ENCODE results near the gene TMEM44. TPM values are rescaled to one million over a fixed set of nuclear protein-coding genes. Genes with fewer than 3 reads are reported as not detected.

Gene TMEM44
- polyA plus RNA-seq, 1 experiment: 14.0 TPM

DNA sequence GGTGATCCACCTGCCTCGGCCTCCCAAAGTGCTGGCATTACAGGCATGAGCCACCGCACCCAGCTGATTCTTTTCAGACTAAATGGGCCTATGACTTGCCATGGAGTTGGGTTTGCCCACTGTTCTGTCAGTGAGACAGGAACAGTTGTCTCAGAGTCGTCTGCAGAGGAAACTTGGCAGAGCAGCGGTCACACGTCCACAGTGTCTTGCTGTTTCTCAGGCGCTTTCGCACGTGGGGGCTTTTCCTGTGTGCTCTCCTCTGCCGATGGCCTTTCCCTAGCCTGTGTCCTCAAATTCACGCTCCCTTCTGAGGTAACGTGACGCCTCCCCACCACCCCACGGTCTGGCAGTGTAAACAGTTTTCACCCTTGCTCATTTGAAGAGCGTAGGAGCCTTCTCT lies 11.3 kb downstream of the TMEM44 start:
- Histone ChIP-seq H3K27me3 (ENCODE audit: control insufficient read depth, insufficient read depth, low read length) (no peaks in the 10 kb centered on the region), H3K27ac (ENCODE audit: low read depth, low read length) (no peak overlapping the region), H3K9me3 (ENCODE audit: control insufficient read depth, insufficient read depth, low read length) (peaks cover 3% of the 10 kb centered on the region; the same call in 1 of the 2 replicates), H3K4me3 (ENCODE audit: low read depth, low read length) (no peak overlapping the region)
- CTCF ChIA-PET: interaction anchor here (0.6 to 1.1 kb wide), 3 partner anchors 278 to 900 kb away, joined by 3 to 5 read pairs (median 3); no protein-coding TSS in a partner anchor
- no peak for DNase-seq (ENCODE audit: low read depth, low spot score)
- POLR2A ChIA-PET: no interaction called here
- TF ChIP-seq, protein P1, sequence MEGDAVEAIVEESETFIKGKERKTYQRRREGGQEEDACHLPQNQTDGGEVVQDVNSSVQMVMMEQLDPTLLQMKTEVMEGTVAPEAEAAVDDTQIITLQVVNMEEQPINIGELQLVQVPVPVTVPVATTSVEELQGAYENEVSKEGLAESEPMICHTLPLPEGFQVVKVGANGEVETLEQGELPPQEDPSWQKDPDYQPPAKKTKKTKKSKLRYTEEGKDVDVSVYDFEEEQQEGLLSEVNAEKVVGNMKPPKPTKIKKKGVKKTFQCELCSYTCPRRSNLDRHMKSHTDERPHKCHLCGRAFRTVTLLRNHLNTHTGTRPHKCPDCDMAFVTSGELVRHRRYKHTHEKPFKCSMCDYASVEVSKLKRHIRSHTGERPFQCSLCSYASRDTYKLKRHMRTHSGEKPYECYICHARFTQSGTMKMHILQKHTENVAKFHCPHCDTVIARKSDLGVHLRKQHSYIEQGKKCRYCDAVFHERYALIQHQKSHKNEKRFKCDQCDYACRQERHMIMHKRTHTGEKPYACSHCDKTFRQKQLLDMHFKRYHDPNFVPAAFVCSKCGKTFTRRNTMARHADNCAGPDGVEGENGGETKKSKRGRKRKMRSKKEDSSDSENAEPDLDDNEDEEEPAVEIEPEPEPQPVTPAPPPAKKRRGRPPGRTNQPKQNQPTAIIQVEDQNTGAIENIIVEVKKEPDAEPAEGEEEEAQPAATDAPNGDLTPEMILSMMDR (IDR thresholded peaks at IDR 0.05; ENCODE audit: low read depth, low read length): no peak

DNA sequence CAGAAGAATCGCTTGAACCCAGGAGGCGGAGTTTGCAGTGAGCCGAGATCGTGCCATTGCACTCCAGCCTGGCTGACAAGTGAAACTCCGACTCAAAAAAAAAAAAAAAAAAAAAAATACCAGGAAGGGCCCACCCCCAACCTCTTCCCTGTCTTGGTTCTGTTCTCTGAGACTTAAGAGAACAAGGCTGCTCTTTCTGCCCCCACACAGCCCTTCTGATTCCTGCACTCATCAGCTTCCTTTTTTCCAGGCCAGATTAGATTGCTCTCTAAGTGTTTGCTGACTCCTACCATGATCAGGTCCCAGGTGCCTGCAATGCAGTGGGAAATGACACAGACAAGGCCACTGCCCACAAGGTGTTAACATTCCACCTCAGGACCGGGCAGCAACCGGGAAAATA lies 13.0 kb downstream of the TMEM44 start:
- CTCF ChIA-PET: interaction anchor here (0.7 kb wide), 1 partner anchor 51 kb away, joined by 4 read pairs; no protein-coding TSS in a partner anchor
- H3K27ac ChIP-seq (ENCODE audit: low read depth, low read length): no peak overlapping the region
- no peak overlapping the region for H3K4me3 ChIP-seq (ENCODE audit: low read depth, low read length)
- no peak for DNase-seq (ENCODE audit: low read depth, low spot score)
- TF ChIP-seq, protein P1 (IDR thresholded peaks at IDR 0.05; ENCODE audit: low read depth, low read length): no peak
- H3K27me3 ChIP-seq (ENCODE audit: control insufficient read depth, insufficient read depth, low read length): no peaks in the 10 kb centered on the region
- peaks cover 3% of the 10 kb centered on the region; the same call in 1 of the 2 replicates for H3K9me3 ChIP-seq (ENCODE audit: control insufficient read depth, insufficient read depth, low read length)
- POLR2A ChIA-PET: interaction anchor here (0.7 kb wide), 1 partner anchor 51 kb away, joined by 6 read pairs; no protein-coding TSS in a partner anchor

DNA sequence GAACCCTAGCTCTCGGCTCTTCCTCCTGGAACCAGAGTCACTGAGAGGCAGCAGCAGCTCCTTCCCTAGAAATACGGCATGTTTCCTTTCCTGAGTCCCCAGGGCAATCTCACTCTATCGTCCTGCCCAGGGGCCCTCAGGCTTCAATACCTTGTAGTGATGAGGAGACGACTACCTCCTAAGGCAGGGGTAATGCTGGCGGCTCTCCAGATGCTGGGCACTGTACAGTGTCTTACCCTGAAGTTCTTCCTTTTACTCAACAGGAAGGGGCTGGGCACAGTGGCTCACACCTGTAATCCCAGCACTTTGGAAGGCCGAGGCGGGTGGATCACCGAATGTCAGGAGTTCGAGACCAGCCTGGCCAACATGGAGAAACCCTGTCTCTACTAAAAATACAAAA lies 13.5 kb downstream of the TMEM44 start:
- H3K9me3 ChIP-seq (ENCODE audit: control insufficient read depth, insufficient read depth, low read length): peaks cover 3% of the 10 kb centered on the region; the same call in 1 of the 2 replicates
- TF ChIP-seq, protein P1 (IDR thresholded peaks at IDR 0.05; ENCODE audit: low read depth, low read length): no peak
- POLR2A ChIA-PET: no interaction called here
- no peak for DNase-seq (ENCODE audit: low read depth, low spot score)
- H3K4me3 ChIP-seq (ENCODE audit: low read depth, low read length): no peak overlapping the region
- no peaks in the 10 kb centered on the region for H3K27me3 ChIP-seq (ENCODE audit: control insufficient read depth, insufficient read depth, low read length)
- H3K27ac ChIP-seq (ENCODE audit: low read depth, low read length): no peak overlapping the region
- CTCF ChIA-PET: interaction anchor here (0.7 kb wide), 1 partner anchor 148 kb away, joined by 3 read pairs; no protein-coding TSS in a partner anchor

DNA sequence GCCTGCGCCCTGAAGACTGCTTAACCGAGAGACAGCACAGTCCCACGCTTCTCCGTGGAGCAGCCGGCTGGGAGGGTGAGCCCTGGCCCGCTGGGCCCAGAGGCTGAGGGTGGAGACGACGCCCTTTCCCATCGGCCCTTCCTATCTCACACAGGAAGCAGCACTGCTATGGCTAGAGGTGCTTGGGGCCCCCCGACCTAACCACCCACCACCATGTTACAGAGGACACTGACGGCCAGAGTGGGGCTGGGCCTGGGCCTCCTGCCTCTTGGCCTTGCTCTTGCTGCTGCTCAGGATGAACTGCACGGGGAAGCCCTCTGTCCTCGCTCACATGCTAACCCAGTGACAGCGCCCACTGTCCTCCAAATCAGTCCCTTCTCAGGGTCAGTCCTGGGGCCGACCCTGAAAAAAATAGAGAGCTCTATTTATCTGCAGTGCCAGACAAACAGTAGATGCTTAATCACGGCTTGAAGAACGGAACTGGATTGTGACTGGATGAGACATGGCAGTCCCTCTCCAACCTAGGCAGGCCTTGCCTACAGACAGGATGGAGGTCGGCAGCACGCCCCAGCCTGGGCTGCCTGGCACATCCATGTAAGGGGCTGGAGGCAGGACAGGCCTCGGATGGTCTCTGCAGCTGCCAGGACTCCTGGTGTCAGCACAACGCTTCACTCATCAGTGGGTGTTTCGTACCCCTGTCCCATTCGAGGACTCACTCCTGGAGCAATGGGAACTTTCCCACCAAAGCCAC lies 14.2 kb downstream of the TMEM44 start:
- ChIA-PET POLR2A (no interaction called here), CTCF (interaction anchor here (0.7 kb wide), 1 partner anchor 147 kb away, joined by 3 read pairs; no protein-coding TSS in a partner anchor)
- no peak for DNase-seq (ENCODE audit: low read depth, low spot score)

More for the DNA sequence above, 14.2 kb downstream of the TMEM44 start:
- TF ChIP-seq, protein P1 (IDR thresholded peaks at IDR 0.05; ENCODE audit: low read depth, low read length): no peak
- Histone ChIP-seq H3K27me3 (ENCODE audit: control insufficient read depth, insufficient read depth, low read length) (no peaks in the 10 kb centered on the region), H3K9me3 (ENCODE audit: control insufficient read depth, insufficient read depth, low read length) (peaks cover 3% of the 10 kb centered on the region; the same call in 1 of the 2 replicates), H3K4me3 (ENCODE audit: low read depth, low read length) (no peak overlapping the region), H3K27ac (ENCODE audit: low read depth, low read length) (no peak overlapping the region)
